Raji (cell line): ENCODE data around the gene CCDC148.

Experiments
- POLR2A ChIP-seq: IDR thresholded peaks from 2 replicates; pipeline ENCODE4 v1.6.1; 2011; ENCODE audit warnings: low read depth, low read length, control low read depth; ENCODE audit not compliant: insufficient read depth

CCDC148 gene

GRCh38 chr2:158228943-158229508 lies 227.5 kb downstream of the CCDC148 start:
- TF ChIP-seq POLR2A = no peak

GRCh38 chr2:158221063-158222020 lies 235.2 kb downstream of the CCDC148 start:
- no peak for TF ChIP-seq POLR2A

- no peak for TF ChIP-seq POLR2A
Observed at GRCh38 chr2:158217593-158217992, 239.0 kb downstream of the CCDC148 start.

GRCh38 chr2:158214431-158214830 lies 242.1 kb downstream of the CCDC148 start:
- no peak for TF ChIP-seq POLR2A

- TF ChIP-seq POLR2A = no peak
Observed at GRCh38 chr2:158213773-158214172, 242.8 kb downstream of the CCDC148 start.

GRCh38 chr2:158212301-158212700 lies 244.3 kb downstream of the CCDC148 start:
- no peak for TF ChIP-seq POLR2A

GRCh38 chr2:158211502-158211901 lies 245.1 kb downstream of the CCDC148 start:
- no peak for TF ChIP-seq POLR2A

GRCh38 chr2:158207354-158207753 lies 249.2 kb downstream of the CCDC148 start:
- TF ChIP-seq POLR2A = no peak

GRCh38 chr2:158205215-158205614 lies 251.3 kb downstream of the CCDC148 start:
- no peak for TF ChIP-seq POLR2A

GRCh38 chr2:158204741-158205165 lies 251.8 kb downstream of the CCDC148 start:
- no peak for TF ChIP-seq POLR2A

- TF ChIP-seq POLR2A = no peak
Observed at GRCh38 chr2:158202161-158202815, 254.3 kb downstream of the CCDC148 start.

GRCh38 chr2:158199928-158200650 lies 256.5 kb downstream of the CCDC148 start:
- TF ChIP-seq POLR2A = no peak

GRCh38 chr2:158197940-158198339 lies 258.6 kb downstream of the CCDC148 start:
- no peak for TF ChIP-seq POLR2A

GRCh38 chr2:158194229-158194628 lies 262.3 kb downstream of the CCDC148 start:
- no peak for TF ChIP-seq POLR2A
